SW480 (cell line): Measurements from ENCODE around the gene ATN1.
"Not testable (repeated sequence)": the region's sequence is repeated elsewhere in the genome, so short reads cannot be mapped to it uniquely, and the experiment has no call there.

Experiments
- DNase-seq: peaks from one replicate; pipeline ENCODE4 v3.0.0-alpha.2; 2016; ENCODE audit warnings: low spot score

Gene ATN1, protein sequence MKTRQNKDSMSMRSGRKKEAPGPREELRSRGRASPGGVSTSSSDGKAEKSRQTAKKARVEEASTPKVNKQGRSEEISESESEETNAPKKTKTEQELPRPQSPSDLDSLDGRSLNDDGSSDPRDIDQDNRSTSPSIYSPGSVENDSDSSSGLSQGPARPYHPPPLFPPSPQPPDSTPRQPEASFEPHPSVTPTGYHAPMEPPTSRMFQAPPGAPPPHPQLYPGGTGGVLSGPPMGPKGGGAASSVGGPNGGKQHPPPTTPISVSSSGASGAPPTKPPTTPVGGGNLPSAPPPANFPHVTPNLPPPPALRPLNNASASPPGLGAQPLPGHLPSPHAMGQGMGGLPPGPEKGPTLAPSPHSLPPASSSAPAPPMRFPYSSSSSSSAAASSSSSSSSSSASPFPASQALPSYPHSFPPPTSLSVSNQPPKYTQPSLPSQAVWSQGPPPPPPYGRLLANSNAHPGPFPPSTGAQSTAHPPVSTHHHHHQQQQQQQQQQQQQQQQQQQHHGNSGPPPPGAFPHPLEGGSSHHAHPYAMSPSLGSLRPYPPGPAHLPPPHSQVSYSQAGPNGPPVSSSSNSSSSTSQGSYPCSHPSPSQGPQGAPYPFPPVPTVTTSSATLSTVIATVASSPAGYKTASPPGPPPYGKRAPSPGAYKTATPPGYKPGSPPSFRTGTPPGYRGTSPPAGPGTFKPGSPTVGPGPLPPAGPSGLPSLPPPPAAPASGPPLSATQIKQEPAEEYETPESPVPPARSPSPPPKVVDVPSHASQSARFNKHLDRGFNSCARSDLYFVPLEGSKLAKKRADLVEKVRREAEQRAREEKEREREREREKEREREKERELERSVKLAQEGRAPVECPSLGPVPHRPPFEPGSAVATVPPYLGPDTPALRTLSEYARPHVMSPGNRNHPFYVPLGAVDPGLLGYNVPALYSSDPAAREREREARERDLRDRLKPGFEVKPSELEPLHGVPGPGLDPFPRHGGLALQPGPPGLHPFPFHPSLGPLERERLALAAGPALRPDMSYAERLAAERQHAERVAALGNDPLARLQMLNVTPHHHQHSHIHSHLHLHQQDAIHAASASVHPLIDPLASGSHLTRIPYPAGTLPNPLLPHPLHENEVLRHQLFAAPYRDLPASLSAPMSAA (N-terminal part only)

GRCh38 chr12:6927379-6928021 lies at the start of gene ATN1:
Gene ATN1, plus strand, starts transcription at chr12:6927959. Its CDS starts 6,043 bp downstream, at chr12:6934002.
- DNase-seq = peak; percentile 75

- DNase-seq = not testable (repeated sequence)
Measured at GRCh38 chr12:6879824-6880223, 47.9 kb upstream of the ATN1 start.

GRCh38 chr12:6883252-6883651 lies 44.5 kb upstream of the ATN1 start:
- no peak for DNase-seq

DNA sequence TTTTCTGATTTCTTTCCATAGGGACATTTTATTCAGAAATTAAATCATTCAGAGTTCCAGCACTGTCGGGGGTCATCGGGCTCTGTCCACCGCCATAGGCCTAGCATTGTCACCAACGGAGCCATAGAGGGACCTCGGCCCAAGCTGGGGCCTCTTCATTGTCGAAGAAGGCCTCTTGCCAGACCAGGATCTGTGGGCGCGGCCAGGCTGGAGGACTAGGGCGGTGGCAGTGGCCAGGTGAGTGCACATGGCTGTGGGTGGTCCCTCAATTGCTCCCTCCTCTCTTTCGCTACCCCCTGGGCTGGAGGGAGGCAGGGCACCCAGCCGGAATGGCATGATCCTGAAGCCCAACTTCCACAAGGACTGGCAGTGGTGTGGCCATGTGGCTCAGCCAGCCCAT lies 44.1 kb upstream of the ATN1 start:
- no peak for DNase-seq

DNA sequence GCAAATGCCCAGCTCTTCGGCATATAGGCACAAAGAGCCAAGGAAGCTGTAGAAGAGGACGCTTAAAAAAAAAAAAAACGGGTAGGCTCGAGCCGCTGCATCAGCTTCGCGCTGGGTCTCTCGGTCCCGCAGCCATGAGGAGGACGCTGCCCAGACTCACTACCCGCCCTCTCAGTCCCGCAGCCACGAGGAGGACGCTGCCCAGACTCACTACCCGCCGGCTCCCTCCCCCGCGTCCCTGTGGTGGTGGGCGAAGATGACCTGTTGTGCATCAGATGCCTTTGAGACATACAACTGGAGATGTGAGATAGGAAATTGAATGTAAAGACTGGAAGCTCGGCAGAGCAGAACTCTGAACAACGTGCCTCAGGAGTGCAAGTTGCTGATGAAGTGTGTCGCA lies 43.2 kb upstream of the ATN1 start:
- no peak for DNase-seq

GRCh38 chr12:6886206-6886999 lies 41.4 kb upstream of the ATN1 start:
- not testable (repeated sequence) for DNase-seq

DNA sequence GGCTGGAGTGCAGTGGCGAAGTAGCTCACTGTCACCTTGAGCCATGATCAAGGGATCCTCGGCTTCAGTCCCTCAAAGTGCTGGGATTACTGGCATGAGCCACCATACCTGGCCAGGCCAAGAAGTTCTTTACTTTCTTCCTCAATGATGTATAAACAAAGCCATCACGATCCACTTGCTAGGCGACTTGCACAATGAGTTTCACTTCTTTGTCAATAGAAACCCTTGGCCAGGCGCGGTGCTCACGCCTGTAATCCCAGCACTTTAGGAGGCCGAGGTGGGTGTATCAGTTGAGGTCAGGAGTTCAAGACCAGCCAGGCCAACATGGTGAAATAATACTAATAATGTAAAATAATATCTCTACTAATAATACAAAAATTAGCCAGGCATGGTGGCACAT lies 40.3 kb upstream of the ATN1 start:
- DNase-seq = no peak

GRCh38 chr12:6888360-6888759 lies 39.4 kb upstream of the ATN1 start:
- DNase-seq = no peak

DNA sequence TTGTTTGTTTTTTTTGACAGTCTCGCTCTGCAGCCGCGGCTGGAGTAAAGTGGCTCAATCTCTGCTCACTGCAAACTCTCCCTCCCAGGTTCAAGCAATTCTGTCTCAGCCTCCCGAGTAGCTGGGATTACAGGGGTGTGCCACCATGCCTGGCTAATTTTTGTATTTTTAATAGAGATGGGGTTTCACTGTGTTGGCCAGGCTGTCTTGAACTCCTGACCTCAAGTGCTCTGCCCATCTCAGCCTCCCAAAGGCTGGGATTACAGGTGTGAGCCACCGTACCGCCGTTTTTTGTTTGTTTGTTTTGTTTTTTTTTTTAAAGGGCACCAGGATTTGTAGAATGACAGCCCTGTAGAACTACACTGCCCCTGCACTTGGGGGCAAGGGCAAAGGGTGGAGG lies 39.0 kb upstream of the ATN1 start:
- DNase-seq = not testable (repeated sequence)

DNA sequence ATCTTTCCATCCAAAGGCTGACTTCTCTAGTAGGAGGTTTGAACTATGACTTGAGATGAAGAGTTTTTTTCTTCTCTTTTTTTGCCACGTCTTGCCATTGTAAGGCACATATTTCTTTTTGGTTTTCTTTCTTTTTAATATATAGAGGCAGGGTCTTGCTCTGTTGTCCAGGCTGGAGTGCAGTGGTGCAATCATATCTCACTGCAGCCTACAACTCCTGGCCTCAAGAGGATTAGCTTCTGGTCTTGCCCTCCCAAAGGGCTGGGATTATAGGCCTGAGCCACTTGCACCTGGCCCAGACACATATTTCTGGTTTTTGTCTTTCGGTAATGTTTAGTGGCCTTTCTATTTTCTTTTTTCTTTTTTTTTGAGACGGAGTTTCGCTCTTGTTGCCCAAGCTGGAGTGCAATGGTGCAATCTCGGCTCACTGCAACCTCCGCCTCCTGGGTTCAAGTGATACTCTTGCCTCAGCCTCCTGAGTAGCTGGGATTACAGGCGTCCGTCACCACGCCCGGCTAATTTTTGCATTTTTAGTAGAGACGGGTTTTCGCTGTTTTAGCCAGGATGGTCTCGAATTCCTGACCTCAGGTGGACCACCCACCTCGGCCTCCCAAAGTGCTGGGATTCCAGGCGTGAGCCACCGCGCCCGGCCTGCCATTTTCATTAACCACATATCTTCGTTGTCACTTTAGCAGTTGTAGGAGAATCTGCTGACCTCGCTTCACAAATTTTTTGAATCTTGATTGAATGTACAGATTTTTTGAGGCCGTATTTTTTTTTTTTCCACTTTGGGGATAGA lies 37.8 kb upstream of the ATN1 start:
- DNase-seq = not testable (repeated sequence)

GRCh38 chr12:6890789-6891645 lies 36.7 kb upstream of the ATN1 start:
- peak; percentile 98 for DNase-seq

DNA sequence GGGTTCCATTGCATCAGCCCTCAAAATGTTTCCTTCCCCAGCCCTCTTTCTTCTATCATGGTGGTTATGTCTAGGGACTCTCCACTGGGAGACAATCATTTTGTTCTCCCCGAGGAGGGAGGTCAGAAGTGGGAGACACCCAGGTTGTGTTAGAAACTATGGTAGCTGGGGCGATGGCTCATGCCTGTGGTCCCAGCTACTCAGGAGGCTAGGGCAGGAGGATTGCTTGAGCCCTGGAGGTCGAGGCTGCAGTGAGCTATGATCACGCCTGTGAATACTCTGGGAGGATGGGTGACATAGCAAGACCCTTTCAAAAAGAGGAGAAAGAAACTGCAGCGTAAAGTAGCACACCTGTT lies 36.1 kb upstream of the ATN1 start:
- no peak for DNase-seq

- not testable (repeated sequence) for DNase-seq
Measured at GRCh38 chr12:6892683-6893082, 35.1 kb upstream of the ATN1 start.

- DNase-seq = no peak
Measured at GRCh38 chr12:6894321-6894720, 33.4 kb upstream of the ATN1 start.

DNA sequence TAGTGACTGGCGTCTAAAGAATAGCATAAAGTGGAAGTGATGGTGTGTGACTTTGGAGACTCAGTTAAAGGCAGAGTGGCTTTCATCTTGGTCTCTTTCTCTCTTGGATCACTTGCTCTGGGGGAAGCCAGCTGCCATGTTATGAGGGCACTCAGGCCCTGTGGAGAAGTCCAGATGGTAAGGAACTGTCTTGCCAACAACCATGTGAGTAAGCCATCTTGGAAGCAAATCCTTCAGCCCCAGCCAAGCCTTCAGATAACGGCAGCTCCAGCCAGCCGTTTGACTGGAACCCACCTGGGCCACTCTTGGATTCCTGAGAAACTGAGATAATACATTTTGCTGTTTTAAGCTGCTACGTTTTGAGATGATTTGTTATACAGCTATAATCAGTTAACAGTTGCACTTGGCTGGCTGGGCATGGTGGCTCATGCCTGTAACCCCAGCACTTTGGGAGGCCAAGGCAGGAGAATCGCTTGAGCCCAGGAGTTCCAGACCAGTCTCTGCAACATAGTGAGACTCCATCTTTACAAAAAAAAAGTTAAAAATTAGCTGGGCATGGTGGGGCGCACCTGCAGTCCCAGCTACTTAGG lies 30.8 kb upstream of the ATN1 start:
- no peak for DNase-seq

DNA sequence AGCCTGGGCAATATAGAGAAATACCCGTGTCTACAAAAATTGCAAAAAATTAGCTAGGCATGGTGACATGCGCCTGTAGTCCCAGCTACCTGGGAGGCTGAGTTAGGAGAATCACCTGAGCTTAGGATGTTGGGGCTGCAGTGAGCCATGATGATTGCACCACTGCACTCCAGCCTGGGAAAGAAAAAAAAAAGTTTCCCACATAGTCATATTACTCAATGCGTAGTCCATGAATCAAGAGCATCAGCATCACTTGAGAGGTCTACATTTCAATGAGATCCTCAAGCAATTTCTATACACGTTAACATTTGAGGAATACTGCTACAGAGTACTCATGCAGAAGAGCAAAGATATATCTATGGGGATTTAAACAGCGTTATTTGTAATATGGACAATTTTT lies 28.3 kb upstream of the ATN1 start:
- no peak for DNase-seq

- peak; percentile 34 for DNase-seq
Measured at GRCh38 chr12:6899837-6900519, 27.8 kb upstream of the ATN1 start.

GRCh38 chr12:6902448-6902847 lies 25.3 kb upstream of the ATN1 start:
- no peak for DNase-seq
